Loucy (cell line): ENCODE data around the gene CACNG1.

Experiments
- H2AFZ ChIP-seq: fragments of 200-600 bp; sonication (generic); 2 replicates; pipeline ENCODE4 v1.6.0; 2016; ENCODE audit warnings: antibody characterized with exemption, mild to moderate bottlenecking, low read length, moderate library complexity
- H3F3A ChIP-seq: fragments of 200-600 bp; 2 replicates; pipeline ENCODE4 v1.6.0; 2016; ENCODE audit warnings: antibody characterized with exemption, low read depth, mild to moderate bottlenecking
- H3K27me3 ChIP-seq: fragments of 200-600 bp; sonication (generic); 2 replicates; pipeline ENCODE4 v1.6.1; 2014; ENCODE audit warnings: low read length, mild to moderate bottlenecking; ENCODE audit not compliant: insufficient read depth, poor library complexity, severe bottlenecking
- H3K36me3 ChIP-seq: fragments of 200-600 bp; sonication (generic); 2 replicates; pipeline ENCODE4 v1.6.1; 2016; ENCODE audit warnings: low read length; ENCODE audit not compliant: insufficient read depth
- H3K4me1 ChIP-seq: fragments of 200-600 bp; sonication (generic); 2 replicates; pipeline ENCODE4 v1.5.1; 2014; ENCODE audit warnings: low read length, mild to moderate bottlenecking; ENCODE audit not compliant: insufficient read depth, poor library complexity, severe bottlenecking
- H3K4me2 ChIP-seq: fragments of 200-600 bp; sonication (generic); 2 replicates; pipeline ENCODE4 v1.6.0; 2014; ENCODE audit warnings: antibody characterized with exemption, low read length, low read depth, mild to moderate bottlenecking; ENCODE audit not compliant: poor library complexity, severe bottlenecking
- H3K4me3 ChIP-seq: fragments of 200-600 bp; sonication (generic); 2 replicates; pipeline ENCODE4 v1.5.1; 2014; ENCODE audit warnings: low read length, mild to moderate bottlenecking, mixed read lengths; ENCODE audit not compliant: poor library complexity, severe bottlenecking
- H3K79me2 ChIP-seq: fragments of 200-600 bp; sonication (generic); 2 replicates; pipeline ENCODE4 v1.6.1; 2014; ENCODE audit warnings: low read length; ENCODE audit not compliant: insufficient read depth
- H3K9ac ChIP-seq: fragments of 200-600 bp; sonication (generic); 2 replicates; pipeline ENCODE4 v1.6.0; 2014; ENCODE audit warnings: mild to moderate bottlenecking, low read depth, low read length, moderate library complexity; ENCODE audit not compliant: poor library complexity, severe bottlenecking
- H3K9me2 ChIP-seq: fragments of 200-600 bp; sonication (generic); replicated peaks from 2 replicates; pipeline ENCODE4 v1.6.1; 2016; ENCODE audit warnings: low read depth, low read length, mixed read lengths
- H3K9me3 ChIP-seq: fragments of 200-600 bp; sonication (generic); 2 replicates; pipeline ENCODE4 v1.6.1; 2014; ENCODE audit warnings: mild to moderate bottlenecking, antibody characterized with exemption, low read length, low read depth; ENCODE audit not compliant: insufficient read depth
- H4K20me1 ChIP-seq: fragments of 200-600 bp; sonication (generic); 2 replicates; pipeline ENCODE4 v1.6.0; 2014; ENCODE audit warnings: antibody characterized with exemption, low read length, mild to moderate bottlenecking; ENCODE audit not compliant: insufficient read depth, poor library complexity, severe bottlenecking
- CTCF ChIP-seq: fragments of 200-600 bp; sonication (generic); conservative IDR thresholded peaks from 2 replicates; pipeline ENCODE4 v1.5.1; 2014; ENCODE audit warnings: mild to moderate bottlenecking, antibody characterized with exemption, low read length
- EZH2phosphoT487 ChIP-seq: fragments of 200-600 bp; IDR thresholded peaks from 2 replicates; pipeline ENCODE4 v1.6.1; 2018; ENCODE audit warnings: antibody characterized with exemption, mild to moderate bottlenecking, moderate library complexity, borderline replicate concordance

CACNG1 gene

DNA sequence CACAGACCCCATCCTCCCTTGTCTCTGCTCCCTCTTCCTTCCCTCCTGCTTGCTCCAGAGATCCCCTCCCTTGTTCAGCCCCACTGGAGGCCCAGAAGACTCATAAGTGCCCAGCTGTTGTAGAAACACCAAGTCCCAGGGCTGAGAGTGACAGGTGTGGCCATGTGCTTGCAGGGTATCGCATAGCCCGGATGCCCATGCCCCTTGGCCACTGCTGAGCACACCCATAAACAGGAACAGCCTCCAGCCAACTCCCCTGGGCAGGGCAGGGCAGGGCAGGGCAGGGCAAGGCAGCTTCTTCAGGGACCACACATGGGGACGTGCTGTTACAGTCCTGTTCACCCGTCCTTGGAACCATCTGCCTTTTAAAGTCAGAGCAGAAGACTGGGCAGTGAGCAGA is 2.0 kb downstream of the CACNG1 start:
- Histone ChIP-seq H3K4me1 (no peaks in the 10 kb centered on the region), H3K9me3 (peaks cover 16% of the 10 kb centered on the region), H3K36me3 (no peaks in the 10 kb centered on the region), H3K9me2 (no peaks in the 10 kb centered on the region), H3K9ac (no peak overlapping the region), H3K4me2 (no peak overlapping the region), H3K79me2 (no peaks in the 10 kb centered on the region), H4K20me1 (no peaks in the 10 kb centered on the region), H3F3A (no peaks in the 10 kb centered on the region), H3K4me3 (no peak overlapping the region), H2AFZ (no peak overlapping the region), H3K27me3 (no peaks in the 10 kb centered on the region)
- TF ChIP-seq CTCF (no peak), EZH2phosphoT487 (no peak)

DNA sequence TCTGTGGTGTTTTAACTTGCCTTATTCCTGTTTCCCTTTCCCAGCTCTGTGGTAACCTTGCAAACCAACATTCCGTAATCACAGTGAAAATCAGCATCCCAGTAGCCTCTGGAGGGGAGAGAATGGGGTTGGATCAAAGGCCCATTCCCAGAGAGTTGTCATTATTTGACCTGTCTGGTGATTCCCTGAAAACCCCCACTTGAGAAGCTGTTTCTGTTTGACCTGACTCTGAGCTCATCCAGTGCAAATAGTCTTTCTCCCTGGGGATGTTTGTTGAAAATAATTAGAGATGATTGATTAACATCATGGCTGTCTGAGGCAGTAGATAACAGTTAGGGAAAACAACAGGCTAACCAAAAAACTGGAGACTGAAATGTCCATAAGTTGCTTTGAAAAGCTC is 3.0 kb downstream of the CACNG1 start:
- Histone ChIP-seq H3K9me2 (no peaks in the 10 kb centered on the region), H3K9me3 (peaks cover 16% of the 10 kb centered on the region), H3F3A (no peaks in the 10 kb centered on the region), H3K4me1 (no peaks in the 10 kb centered on the region), H3K27me3 (no peaks in the 10 kb centered on the region), H3K9ac (no peak overlapping the region), H3K4me2 (no peak overlapping the region), H4K20me1 (no peaks in the 10 kb centered on the region), H3K4me3 (no peak overlapping the region), H3K36me3 (no peaks in the 10 kb centered on the region), H3K79me2 (no peaks in the 10 kb centered on the region), H2AFZ (no peak overlapping the region)
- no peak for TF ChIP-seq EZH2phosphoT487
- no peak for TF ChIP-seq CTCF

DNA sequence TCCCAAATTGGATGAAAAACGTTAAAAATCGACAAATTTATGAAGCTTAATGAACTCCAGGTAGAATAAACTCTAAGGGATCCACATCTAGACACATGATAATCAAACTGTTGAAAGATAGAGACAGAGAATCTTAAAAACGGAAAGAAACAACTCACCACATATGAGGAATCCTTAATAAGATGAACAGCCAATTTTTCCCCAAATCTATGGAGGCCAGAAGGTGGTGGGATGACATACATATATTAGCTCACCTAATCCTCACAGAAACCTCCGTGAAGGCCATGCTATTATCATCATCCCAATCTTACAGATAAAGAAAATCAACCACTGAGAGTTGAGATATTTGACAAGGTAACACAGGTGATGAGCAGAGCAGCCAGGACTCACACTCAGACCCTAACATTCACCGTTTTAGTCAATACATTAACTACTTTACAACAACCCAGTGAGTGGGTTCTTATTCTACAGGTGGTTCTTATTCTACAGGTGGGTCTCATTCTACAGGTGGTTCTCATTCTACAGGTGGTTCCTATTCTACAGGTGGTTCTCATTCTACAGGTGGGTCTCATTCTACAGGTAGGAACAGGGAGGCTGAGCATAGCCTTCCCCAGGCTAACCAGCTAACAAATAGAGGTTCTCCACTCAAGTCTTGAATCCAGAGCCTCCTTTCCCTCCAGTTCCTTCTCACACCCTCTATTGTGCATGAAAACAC is 4.8 kb downstream of the CACNG1 start:
- Histone ChIP-seq H3K4me1 (no peaks in the 10 kb centered on the region), H2AFZ (no peak overlapping the region), H3K9me2 (no peaks in the 10 kb centered on the region), H4K20me1 (no peaks in the 10 kb centered on the region), H3K9ac (no peak overlapping the region), H3K36me3 (no peaks in the 10 kb centered on the region), H3K79me2 (no peaks in the 10 kb centered on the region), H3F3A (no peaks in the 10 kb centered on the region), H3K4me2 (no peak overlapping the region), H3K4me3 (no peak overlapping the region), H3K27me3 (no peaks in the 10 kb centered on the region), H3K9me3 (peaks cover 16% of the 10 kb centered on the region)
- no peak for TF ChIP-seq EZH2phosphoT487
- no peak for TF ChIP-seq CTCF
